Gastroesophageal sphincter (tissue), 4 donors: ENCODE data around the gene UNC119B. TPM values are rescaled to one million over a fixed set of nuclear protein-coding genes. Genes with fewer than 3 reads are reported as not detected.

Source experiments
- ATAC-seq: fragments of 150-250 bp; one replicate; pipeline ENCODE4 v1.9.1; 2016; ENCODE audit warnings: mild to moderate bottlenecking, moderate library complexity
- H3K27ac ChIP-seq, 4 donors: fragments of 200-600 bp; sonication (generic) in 3 of 4; 1 replicate in 3 of 4; 2 replicates in 1 of 4; pipeline ENCODE4 v1.5.1; 2016 to 2019
- H3K27me3 ChIP-seq: fragments of 200-600 bp; sonication (generic); one replicate; pipeline ENCODE4 v1.5.1; 2019
- H3K36me3 ChIP-seq, 2 donors: fragments of 200-600 bp; sonication (generic); one replicate each; pipeline ENCODE4 v1.5.1; 2019; ENCODE audit warnings: control low read depth in 1 of 2
- H3K4me1 ChIP-seq, 3 donors: fragments of 200-600 bp; sonication (generic); 1 replicate in 2 of 3; 2 replicates in 1 of 3; pipeline ENCODE4 v1.5.1; 2016 to 2019; ENCODE audit warnings: control low read depth in 2 of 3
- H3K4me3 ChIP-seq, 2 donors: fragments of 200-600 bp; sonication (generic); one replicate each; pipeline ENCODE4 v1.5.1; 2019; ENCODE audit warnings: mild to moderate bottlenecking in 1 of 2, moderate library complexity in 1 of 2
- H3K9me3 ChIP-seq, 3 donors: fragments of 200-600 bp; sonication (generic); one replicate each; pipeline ENCODE4 v1.5.1; 2017 to 2019; ENCODE audit warnings: control low read depth in 2 of 3
- EP300 ChIP-seq: sonication (generic); formaldehyde crosslinking; IDR thresholded peaks from one replicate; pipeline ENCODE4 v1.6.1; 2017; ENCODE audit warnings: antibody characterized with exemption, mild to moderate bottlenecking
- POLR2A ChIP-seq, 2 donors: fragments of 450-650 bp; IDR thresholded peaks; one replicate each; pipeline ENCODE4 v1.6.1; 2017; ENCODE audit warnings: antibody characterized with exemption in 2 of 2, mild to moderate bottlenecking in 2 of 2, moderate library complexity in 1 of 2
- POLR2AphosphoS5 ChIP-seq: sonication (generic); formaldehyde crosslinking; IDR thresholded peaks from one replicate; pipeline ENCODE4 v1.6.1; 2017; ENCODE audit warnings: antibody characterized with exemption
- whole genome bisulfite sequencing, 2 donors: methylation state at CpG; one replicate each; pipeline ENCODE4 v1.1.5; 2018; ENCODE audit warnings: low coverage in 1 of 2; 5-methylcytosine and 5-hydroxymethylcytosine counted together
- total RNA-seq, 4 donors: library from RNA; depleted of rRNA; stranded (reverse); fragments of >200 nt; gene quantifications; one replicate each; pipeline ENCODE4 v1.1.0, GENCODE V29; 2016
- TF ChIP-seq, protein P1 (sequence below), 4 experiments: fragments of 200-600 bp in 2 of 4; fragments of 450-650 bp in 2 of 4; sonication (generic) in 1 of 4; IDR thresholded peaks; one replicate each; pipeline ENCODE4 v1.5.1; 2017 to 2019; ENCODE audit warnings: antibody characterized with exemption in 4 of 4, mild to moderate bottlenecking in 2 of 4, moderate library complexity in 2 of 4

UNC119B gene
- total RNA-seq, 4 donors from 2014 or later = 21.8 to 33.3 (median 27.8) TPM

DNA sequence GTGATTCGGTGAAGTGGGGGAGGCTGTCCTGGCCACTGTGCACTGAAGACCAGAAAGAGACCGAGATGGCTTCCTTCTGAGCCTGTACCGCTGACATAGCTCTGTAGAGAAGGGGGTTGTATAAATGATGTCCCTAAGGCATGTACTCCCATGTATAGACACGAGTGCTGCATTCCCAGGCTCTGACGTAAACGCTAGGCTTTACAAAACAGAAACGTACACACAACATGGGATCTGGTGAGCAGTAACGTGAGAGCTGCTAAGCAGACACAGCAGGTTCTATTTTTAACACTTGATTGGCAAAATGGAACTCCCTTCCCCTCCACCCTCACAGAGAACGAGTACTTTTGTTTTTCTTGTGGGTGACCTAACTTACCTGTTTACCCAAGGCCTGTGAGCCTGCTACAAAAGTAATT is 51.3 kb downstream of the UNC119B start:
- H3K4me3 ChIP-seq = no peak overlapping the region
- TF ChIP-seq POLR2AphosphoS5 = peak; percentile 41
- no peak for TF ChIP-seq EP300
- TF ChIP-seq POLR2A (IDR thresholded peaks at IDR 0.05) = no peak
- TF ChIP-seq, protein P1, sequence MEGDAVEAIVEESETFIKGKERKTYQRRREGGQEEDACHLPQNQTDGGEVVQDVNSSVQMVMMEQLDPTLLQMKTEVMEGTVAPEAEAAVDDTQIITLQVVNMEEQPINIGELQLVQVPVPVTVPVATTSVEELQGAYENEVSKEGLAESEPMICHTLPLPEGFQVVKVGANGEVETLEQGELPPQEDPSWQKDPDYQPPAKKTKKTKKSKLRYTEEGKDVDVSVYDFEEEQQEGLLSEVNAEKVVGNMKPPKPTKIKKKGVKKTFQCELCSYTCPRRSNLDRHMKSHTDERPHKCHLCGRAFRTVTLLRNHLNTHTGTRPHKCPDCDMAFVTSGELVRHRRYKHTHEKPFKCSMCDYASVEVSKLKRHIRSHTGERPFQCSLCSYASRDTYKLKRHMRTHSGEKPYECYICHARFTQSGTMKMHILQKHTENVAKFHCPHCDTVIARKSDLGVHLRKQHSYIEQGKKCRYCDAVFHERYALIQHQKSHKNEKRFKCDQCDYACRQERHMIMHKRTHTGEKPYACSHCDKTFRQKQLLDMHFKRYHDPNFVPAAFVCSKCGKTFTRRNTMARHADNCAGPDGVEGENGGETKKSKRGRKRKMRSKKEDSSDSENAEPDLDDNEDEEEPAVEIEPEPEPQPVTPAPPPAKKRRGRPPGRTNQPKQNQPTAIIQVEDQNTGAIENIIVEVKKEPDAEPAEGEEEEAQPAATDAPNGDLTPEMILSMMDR (IDR thresholded peaks at IDR 0.05) = no peak
- H3K27ac ChIP-seq = peak overlapping the region; percentile 10 to 74 (median 69)
- H3K4me1 ChIP-seq = peaks cover 0 to 18% (median 0%) of the 10 kb centered on the region in 3 donors
- WGBS, 2 donors = 13 to 41% methylated on average over 8 to 9 of the region's 9 CpGs
- peak; percentile 77 for ATAC-seq
- no peaks in the 10 kb centered on the region for H3K27me3 ChIP-seq
- H3K9me3 ChIP-seq = no peaks in the 10 kb centered on the region
- peaks cover 0 to 63% of the 10 kb centered on the region in 2 donors for H3K36me3 ChIP-seq

DNA sequence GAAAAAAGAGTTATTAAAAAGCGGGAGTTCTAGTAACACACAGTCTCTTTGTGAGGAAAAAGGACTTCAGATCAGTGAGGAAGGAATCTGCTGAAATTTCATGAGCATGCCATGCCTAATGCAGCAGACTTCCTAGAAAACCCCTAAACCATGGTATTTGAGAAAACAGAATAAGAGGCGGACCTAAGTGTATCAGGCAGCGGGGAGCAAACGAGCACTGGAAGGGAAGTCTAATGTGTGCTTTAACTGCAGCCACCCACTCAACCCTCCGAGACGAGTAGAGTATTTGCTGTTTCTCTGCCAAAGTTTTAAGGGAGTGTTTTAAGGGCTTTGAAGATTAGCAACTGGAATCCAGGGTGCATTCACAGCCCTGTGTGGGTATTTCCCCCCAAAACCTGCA is 51.8 kb downstream of the UNC119B start:
- no peaks in the 10 kb centered on the region for H3K27me3 ChIP-seq
- peaks cover 0 to 68% of the 10 kb centered on the region in 2 donors for H3K36me3 ChIP-seq
- peaks cover 0 to 18% (median 0%) of the 10 kb centered on the region in 3 donors for H3K4me1 ChIP-seq
- WGBS, 2 donors = 26 to 44% methylated on average over 6 of the region's 6 CpGs
- no peak overlapping the region for H3K4me3 ChIP-seq
- TF ChIP-seq POLR2A (IDR thresholded peaks at IDR 0.05) (no peak), POLR2AphosphoS5 (no peak), EP300 (no peak)
- TF ChIP-seq, protein P1 (IDR thresholded peaks at IDR 0.05) = no peak
- H3K27ac ChIP-seq = peak overlapping the region; percentile 10 to 74 (median 69)
- no peak for ATAC-seq
- H3K9me3 ChIP-seq = no peaks in the 10 kb centered on the region

DNA sequence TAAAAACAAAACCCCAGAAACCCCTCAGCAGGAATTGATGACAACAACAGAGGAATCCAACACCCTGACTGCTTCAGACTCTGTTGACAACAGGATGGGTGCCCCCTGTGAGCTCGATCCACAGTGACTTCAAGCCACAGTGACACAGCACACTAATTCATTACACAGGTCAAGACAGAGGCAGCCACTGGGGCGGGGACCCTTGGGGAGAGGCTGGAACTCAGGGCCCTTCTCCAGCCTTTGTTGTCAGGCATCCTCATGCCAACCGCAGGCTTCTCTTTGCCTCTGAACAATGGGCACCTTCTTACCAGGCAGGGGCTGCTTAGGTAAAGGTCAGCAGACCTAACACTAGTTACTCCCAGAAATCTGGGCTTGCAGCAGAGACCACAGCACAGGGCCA is 53.0 kb downstream of the UNC119B start:
- Histone ChIP-seq H3K27ac (peak overlapping the region in 1 of 4 donors; percentile 11), H3K36me3 (peaks cover 0 to 80% of the 10 kb centered on the region in 2 donors), H3K27me3 (no peaks in the 10 kb centered on the region), H3K4me1 (peaks cover 0 to 18% (median 0%) of the 10 kb centered on the region in 3 donors), H3K4me3 (no peak overlapping the region), H3K9me3 (no peaks in the 10 kb centered on the region)
- TF ChIP-seq, protein P1 (IDR thresholded peaks at IDR 0.05) = no peak
- TF ChIP-seq POLR2AphosphoS5 (no peak), EP300 (no peak), POLR2A (IDR thresholded peaks at IDR 0.05) (no peak)
- 71% methylated on average over 2 of the region's 3 CpGs; no CpG with 5 or more reads in 1 of the 2 donors for WGBS, 2 donors
- no peak for ATAC-seq

DNA sequence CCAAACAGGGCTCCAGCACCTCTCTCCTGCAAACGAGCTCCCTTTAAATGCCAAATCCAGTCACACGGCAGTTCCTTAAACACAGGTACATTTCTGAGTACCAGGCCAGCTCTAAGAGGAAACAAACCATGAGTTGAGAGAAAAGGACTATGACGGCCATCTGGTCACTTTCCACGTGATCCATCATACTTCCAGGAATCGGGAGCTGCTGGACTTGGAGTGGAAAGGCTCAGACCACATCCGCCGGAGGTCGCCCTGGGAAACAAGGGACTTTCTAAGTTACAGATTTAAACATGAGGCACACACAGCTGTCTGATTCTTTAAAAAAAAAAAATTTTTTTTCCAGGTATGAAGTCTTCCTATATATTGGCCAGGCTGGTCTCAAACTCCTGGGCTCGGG is 54.6 kb downstream of the UNC119B start:
- TF ChIP-seq POLR2A (IDR thresholded peaks at IDR 0.05) (no peak), EP300 (no peak), POLR2AphosphoS5 (no peak)
- TF ChIP-seq, protein P1 (IDR thresholded peaks at IDR 0.05) = no peak

DNA sequence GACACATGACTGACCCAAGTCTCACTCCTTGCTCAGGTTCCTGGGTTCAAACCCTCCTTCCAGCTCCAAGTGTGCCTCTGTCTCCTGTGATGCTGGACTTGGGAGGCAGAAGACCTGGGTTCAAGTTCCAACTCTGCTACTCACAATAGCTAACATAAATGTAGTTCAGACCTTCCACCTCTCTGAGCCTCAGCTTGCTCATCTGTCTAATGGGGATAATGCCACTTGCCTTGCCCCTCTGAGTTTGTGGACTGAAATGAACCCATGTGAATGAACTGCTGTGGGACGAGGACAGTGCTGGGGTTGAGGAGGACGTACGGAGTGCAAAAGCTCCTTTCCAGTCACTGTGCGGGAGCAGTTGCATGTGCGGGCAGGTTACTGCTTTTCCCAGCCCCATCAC is 56.3 kb downstream of the UNC119B start:
- peaks cover 0 to 9% (median 0%) of the 10 kb centered on the region in 3 donors for H3K4me1 ChIP-seq
- no peak for ATAC-seq
- WGBS, 2 donors = 90 to 100% methylated on average over 2 to 3 of the region's 5 CpGs
- H3K27ac ChIP-seq = no peak overlapping the region
- H3K9me3 ChIP-seq = no peaks in the 10 kb centered on the region
- H3K36me3 ChIP-seq = peaks cover 0 to 85% of the 10 kb centered on the region in 2 donors
- no peaks in the 10 kb centered on the region for H3K27me3 ChIP-seq
- H3K4me3 ChIP-seq = no peak overlapping the region
- TF ChIP-seq POLR2A (IDR thresholded peaks at IDR 0.05) (no peak), POLR2AphosphoS5 (no peak)
- TF ChIP-seq, protein P1 (IDR thresholded peaks at IDR 0.05) = no peak

More for the DNA sequence above, 54.6 kb downstream of the UNC119B start:
- 71 to 89% methylated on average over 4 to 7 of the region's 9 CpGs for WGBS, 2 donors
- no peaks in the 10 kb centered on the region for H3K27me3 ChIP-seq
- peaks cover 0 to 93% of the 10 kb centered on the region in 2 donors for H3K36me3 ChIP-seq
- H3K9me3 ChIP-seq = no peaks in the 10 kb centered on the region
- peaks cover 0 to 18% (median 0%) of the 10 kb centered on the region in 3 donors for H3K4me1 ChIP-seq
- H3K4me3 ChIP-seq = no peak overlapping the region
- H3K27ac ChIP-seq = no peak overlapping the region
- ATAC-seq = no peak
